ENCODE measurements around the gene TBKBP1. TPM values are rescaled to one million over a fixed set of nuclear protein-coding genes. Genes with fewer than 3 reads are reported as not detected.

The TBKBP1 gene, protein sequence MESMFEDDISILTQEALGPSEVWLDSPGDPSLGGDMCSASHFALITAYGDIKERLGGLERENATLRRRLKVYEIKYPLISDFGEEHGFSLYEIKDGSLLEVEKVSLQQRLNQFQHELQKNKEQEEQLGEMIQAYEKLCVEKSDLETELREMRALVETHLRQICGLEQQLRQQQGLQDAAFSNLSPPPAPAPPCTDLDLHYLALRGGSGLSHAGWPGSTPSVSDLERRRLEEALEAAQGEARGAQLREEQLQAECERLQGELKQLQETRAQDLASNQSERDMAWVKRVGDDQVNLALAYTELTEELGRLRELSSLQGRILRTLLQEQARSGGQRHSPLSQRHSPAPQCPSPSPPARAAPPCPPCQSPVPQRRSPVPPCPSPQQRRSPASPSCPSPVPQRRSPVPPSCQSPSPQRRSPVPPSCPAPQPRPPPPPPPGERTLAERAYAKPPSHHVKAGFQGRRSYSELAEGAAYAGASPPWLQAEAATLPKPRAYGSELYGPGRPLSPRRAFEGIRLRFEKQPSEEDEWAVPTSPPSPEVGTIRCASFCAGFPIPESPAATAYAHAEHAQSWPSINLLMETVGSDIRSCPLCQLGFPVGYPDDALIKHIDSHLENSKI
- total RNA-seq (1 to 10 TPM; 2.4 to 3.0 TPM), total RNA-seq (1.7 to 250 (median 8.8) reads per million in 172 experiments)
- polyA plus RNA-seq (2013, experiment 1 of 2) = 6.4 TPM
- 12.2 TPM for polyA plus RNA-seq (2013, experiment 2 of 2)

DNA sequence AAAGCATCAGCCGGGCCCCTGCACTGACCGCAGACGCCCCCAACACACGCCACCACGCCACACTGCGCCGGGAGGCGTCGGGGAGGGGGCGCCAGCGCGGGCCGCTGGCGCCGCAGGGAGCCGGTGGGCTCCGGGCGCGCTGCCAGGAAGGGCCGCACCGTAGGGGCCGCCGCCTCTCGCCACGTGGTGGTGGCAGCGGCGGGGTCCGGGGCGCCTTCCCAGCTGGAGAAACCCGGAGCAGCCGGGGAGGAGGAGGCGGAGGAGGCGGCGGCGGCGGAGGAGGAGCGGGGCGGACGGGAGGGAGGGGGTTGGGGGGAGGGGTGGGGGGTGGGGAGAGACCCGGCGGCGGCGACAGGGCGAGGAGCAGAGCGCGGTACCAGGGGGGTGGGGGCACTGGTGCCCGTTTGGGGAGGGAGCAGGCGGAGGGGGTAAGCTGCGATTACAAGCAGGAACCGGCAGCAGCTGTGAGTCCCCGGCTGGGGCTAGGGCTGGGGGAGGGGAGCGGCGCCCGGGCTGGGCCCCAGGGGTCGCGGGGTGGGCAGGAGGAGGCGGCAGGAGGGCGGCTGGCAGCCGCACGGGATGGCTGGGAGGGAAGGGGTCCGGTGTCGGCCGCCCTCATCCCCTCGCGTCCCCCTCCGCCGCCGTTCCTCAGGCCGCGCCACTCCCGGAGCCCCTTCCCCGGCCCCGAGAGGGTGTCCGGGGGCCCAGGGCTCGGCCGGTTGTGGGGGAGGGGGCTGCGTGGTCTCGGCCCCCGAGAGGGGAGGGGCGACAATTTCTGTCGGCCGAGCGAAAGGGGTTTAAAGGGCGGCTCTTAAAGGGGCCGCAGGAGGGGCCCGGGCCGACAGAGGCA lies at the start of gene TBKBP1:
Gene TBKBP1 (plus strand): TSS at position 431 of the 850 bp plus-strand sequence. CDS start 1,952 bp downstream, outside the sequence.
- DNase-seq = peak in 13 of 14 experiments; percentile 26 to 81 (median 48)
- Histone ChIP-seq H3K27me3 (ENCODE audit: control insufficient read depth in 1 of 2, insufficient read depth in 2 of 2, low read length in 2 of 2) (no peaks in the 10 kb centered on the region), H3K4me1 (ENCODE audit: insufficient read depth, low read length) (peaks cover 39% of the 10 kb centered on the region), H3K27ac (ENCODE audit: low read depth in 1 of 2, low read length in 2 of 2) (no peak within 1 kb of the TSS), H3K9me3 (ENCODE audit: control insufficient read depth in 1 of 2, insufficient read depth in 1 of 2, low read length in 2 of 2) (no peaks in the 10 kb centered on the region), H3K36me3 (ENCODE audit: insufficient read depth, low read length) (no peaks in the 10 kb centered on the region), H3K4me3 (ENCODE audit: low read length) (peak within 1 kb of the TSS; percentile 64)
- Mint-ChIP-seq H3K4me1 (ENCODE audit: low read depth) (peaks cover 22% of the 10 kb centered on the region), H3K27me3 (no peaks in the 10 kb centered on the region), H3K36me3 (ENCODE audit: low read depth) (no peaks in the 10 kb centered on the region), H3K27ac (peak within 1 kb of the TSS; percentile 7), H3K9me3 (no peaks in the 10 kb centered on the region), H3K4me3 (peak within 1 kb of the TSS; percentile 91)
- intact Hi-C loops (cut with DNase I, micrococcal nuclease) = no loop called here
- ATAC-seq (ENCODE audit: poor library complexity) = peak; percentile 56
- TF ChIP-seq, protein P1, sequence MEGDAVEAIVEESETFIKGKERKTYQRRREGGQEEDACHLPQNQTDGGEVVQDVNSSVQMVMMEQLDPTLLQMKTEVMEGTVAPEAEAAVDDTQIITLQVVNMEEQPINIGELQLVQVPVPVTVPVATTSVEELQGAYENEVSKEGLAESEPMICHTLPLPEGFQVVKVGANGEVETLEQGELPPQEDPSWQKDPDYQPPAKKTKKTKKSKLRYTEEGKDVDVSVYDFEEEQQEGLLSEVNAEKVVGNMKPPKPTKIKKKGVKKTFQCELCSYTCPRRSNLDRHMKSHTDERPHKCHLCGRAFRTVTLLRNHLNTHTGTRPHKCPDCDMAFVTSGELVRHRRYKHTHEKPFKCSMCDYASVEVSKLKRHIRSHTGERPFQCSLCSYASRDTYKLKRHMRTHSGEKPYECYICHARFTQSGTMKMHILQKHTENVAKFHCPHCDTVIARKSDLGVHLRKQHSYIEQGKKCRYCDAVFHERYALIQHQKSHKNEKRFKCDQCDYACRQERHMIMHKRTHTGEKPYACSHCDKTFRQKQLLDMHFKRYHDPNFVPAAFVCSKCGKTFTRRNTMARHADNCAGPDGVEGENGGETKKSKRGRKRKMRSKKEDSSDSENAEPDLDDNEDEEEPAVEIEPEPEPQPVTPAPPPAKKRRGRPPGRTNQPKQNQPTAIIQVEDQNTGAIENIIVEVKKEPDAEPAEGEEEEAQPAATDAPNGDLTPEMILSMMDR (IDR thresholded peaks at IDR 0.05) = no peak
- POLR2A ChIA-PET = interaction anchor here (0.6 to 2.2 kb wide), 7 partner anchors 12 to 48 kb away, joined by 3 to 5 read pairs (median 3); partner anchors contain the start of gene KPNB1
- CTCF ChIA-PET = interaction anchor here (1.5 kb wide), 1 partner anchor 39 kb away, joined by 4 read pairs; the partner anchor contains the start of gene TBX21

DNA sequence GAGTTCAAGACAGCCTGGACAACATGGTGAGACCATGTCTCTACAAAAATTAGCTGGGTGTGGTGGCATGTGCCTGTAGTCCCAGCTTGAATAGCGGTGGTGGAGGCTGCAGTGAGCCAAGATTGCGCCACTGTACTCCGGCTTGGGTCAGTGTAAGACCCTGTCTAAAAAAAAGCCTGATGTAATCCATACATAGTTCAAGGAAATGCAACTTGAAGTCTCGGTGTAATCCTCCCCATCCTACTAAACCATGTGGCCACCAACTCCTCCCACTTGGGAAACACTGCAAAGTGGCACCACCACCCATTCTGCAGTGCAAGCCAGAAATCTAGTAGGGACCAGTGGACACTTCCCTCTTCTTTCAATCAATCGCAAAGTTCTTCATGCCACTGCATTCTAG lies 49.6 kb upstream of the TBKBP1 start:
- H3K9me3 Mint-ChIP-seq = no peaks in the 10 kb centered on the region

More for the DNA sequence above, 49.6 kb upstream of the TBKBP1 start:
- H3K4me3 Mint-ChIP-seq = no peak overlapping the region
- POLR2A ChIA-PET = no interaction called here
- H3K4me1 ChIP-seq (ENCODE audit: insufficient read depth, low read length) = peaks cover 22% of the 10 kb centered on the region
- intact Hi-C loops (cut with DNase I, micrococcal nuclease) = no loop called here
- DNase-seq (no peak), ATAC-seq (ENCODE audit: poor library complexity) (no peak)
- no peaks in the 10 kb centered on the region for H3K27me3 ChIP-seq (ENCODE audit: control insufficient read depth in 1 of 2, insufficient read depth in 2 of 2, low read length in 2 of 2)
- no peaks in the 10 kb centered on the region for H3K9me3 ChIP-seq (ENCODE audit: control insufficient read depth in 1 of 2, insufficient read depth in 1 of 2, low read length in 2 of 2)
- H3K27ac Mint-ChIP-seq = no peak overlapping the region
- no peaks in the 10 kb centered on the region for H3K27me3 Mint-ChIP-seq
- H3K36me3 Mint-ChIP-seq (ENCODE audit: low read depth) = peaks cover 3% of the 10 kb centered on the region
- CTCF ChIA-PET = interaction anchor here (1.5 kb wide), 1 partner anchor 20 kb away, joined by 5 read pairs; no protein-coding TSS in a partner anchor
- peaks cover 13% of the 10 kb centered on the region for H3K4me1 Mint-ChIP-seq (ENCODE audit: low read depth)
- no peak overlapping the region for H3K4me3 ChIP-seq (ENCODE audit: low read length)
- TF ChIP-seq, protein P1 (IDR thresholded peaks at IDR 0.05) = no peak
- no peak overlapping the region for H3K27ac ChIP-seq (ENCODE audit: low read depth in 1 of 2, low read length in 2 of 2)
- no peaks in the 10 kb centered on the region for H3K36me3 ChIP-seq (ENCODE audit: insufficient read depth, low read length)
